Mononuclear cell (primary cell): ENCODE results near the gene ARID3A. TPM values are rescaled to one million over a fixed set of nuclear protein-coding genes. Genes with fewer than 3 reads are reported as not detected.

Experiments
- H3K27me3 ChIP-seq: 2 replicates; pipeline ENCODE4 v1.6.0; 2011; ENCODE audit warnings: low read length, control low read depth; ENCODE audit not compliant: insufficient read depth
- H3K4me1 ChIP-seq: 2 replicates; pipeline ENCODE4 v1.5.1; 2011; ENCODE audit warnings: mild to moderate bottlenecking, low read length, control low read depth; ENCODE audit not compliant: insufficient read depth
- H3K4me3 ChIP-seq: 2 replicates; pipeline ENCODE4 v1.5.1; 2011; ENCODE audit warnings: mild to moderate bottlenecking, low read length, moderate library complexity
- H3K9me3 ChIP-seq: 2 replicates; pipeline ENCODE4 v1.5.1; 2011; ENCODE audit warnings: low read depth, mild to moderate bottlenecking, control low read depth, low read length
- total RNA-seq: library from RNA; depleted of rRNA; stranded (reverse); fragments of >200 nt; gene quantifications from one replicate; pipeline ENCODE4 v1.2.3, GENCODE V29; 2012

ARID3A gene
- total RNA-seq, 1 donor, result 8.0 TPM

DNA sequence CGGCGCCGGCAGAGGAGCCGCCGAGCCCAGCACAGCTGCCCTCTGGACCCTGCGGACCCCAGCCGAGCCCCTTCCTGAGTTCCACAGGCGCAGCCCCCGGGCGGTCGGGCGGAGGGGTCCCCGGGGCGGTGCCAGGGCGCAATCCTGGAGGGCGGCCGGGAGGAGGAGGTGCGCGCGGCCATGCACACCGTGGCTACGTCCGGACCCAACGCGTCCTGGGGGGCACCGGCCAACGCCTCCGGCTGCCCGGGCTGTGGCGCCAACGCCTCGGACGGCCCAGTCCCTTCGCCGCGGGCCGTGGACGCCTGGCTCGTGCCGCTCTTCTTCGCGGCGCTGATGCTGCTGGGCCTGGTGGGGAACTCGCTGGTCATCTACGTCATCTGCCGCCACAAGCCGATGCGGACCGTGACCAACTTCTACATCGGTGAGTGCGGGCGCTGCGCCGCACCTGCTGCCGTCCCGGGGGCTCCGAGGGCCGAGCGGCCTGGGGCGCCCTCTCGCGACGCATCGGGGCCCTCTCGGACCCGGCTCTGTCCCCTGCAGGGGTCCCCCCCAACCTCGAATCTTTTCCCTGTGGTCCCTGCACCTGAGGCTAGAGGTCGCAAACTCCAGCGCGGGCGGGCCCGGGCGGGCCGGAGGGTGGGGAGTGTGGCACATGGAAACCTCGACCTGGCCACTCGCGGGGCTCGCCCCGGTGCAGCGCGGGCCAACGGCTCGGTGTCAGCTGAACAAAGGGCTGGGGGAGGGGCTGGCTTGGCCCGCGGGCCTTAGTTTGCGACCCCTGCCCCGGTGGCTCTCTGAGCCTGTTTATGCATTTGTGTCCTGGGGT, 8.3 kb upstream of the ARID3A start, which contains the start of gene KISS1R:
KISS1R (plus strand) TSS at position 11 of the 829 bp plus-strand sequence; CDS start at position 181, 170 bp downstream.
- Histone ChIP-seq H3K9me3 (no peaks in the 10 kb centered on the region), H3K4me1 (peaks cover 60% of the 10 kb centered on the region), H3K27me3 (peaks cover 34% of the 10 kb centered on the region), H3K4me3 (peak within 1 kb of the TSS; percentile 23)

DNA sequence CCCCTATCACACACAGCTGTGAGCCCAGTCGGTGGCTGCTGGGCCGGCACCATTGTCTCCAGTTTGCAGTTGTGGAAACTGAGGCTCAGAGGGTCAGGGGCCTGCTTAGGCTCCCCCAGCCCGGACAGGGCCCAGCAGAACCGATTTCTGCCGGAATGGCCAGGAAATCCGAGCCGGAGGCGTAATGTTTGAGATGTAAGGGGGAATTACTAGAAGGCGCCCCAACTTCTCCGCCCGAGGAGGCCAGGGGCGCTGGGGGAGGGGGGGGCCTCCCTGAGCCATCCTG, 7.7 kb upstream of the ARID3A start:
- Histone ChIP-seq H3K9me3 (no peaks in the 10 kb centered on the region), H3K4me1 (peaks cover 60% of the 10 kb centered on the region), H3K4me3 (no peak overlapping the region), H3K27me3 (peaks cover 34% of the 10 kb centered on the region)

DNA sequence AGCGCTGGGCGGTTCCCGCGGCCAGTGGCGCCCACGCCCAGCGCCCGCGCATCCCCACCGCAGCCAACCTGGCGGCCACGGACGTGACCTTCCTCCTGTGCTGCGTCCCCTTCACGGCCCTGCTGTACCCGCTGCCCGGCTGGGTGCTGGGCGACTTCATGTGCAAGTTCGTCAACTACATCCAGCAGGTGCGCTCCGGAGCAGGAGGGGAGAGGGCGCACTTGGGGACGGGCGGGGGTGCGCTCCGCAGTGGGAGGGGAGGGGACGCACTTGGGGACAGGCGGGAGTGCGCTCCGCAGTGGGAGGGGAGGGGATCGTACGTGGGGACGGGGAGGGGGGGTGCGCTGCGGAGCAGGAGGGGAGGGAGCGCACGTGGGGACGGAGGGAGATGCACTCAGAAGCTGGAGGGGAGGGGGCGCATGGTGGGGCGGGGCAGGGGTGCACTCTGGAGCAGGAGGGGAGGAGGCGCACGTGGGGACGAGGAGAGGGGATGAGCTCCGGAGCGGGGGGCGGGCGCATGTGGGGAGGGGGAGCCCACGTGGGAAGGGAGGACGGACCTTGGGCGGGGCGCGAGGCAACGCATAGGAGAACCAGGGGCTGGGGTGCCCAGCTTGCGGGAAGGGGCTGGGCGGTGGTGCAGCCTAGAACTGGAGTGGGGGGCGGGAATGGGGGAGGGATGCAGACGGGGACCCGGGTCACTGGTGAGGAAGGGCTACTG, 7.2 kb upstream of the ARID3A start:
- peaks cover 34% of the 10 kb centered on the region for H3K27me3 ChIP-seq
- peaks cover 59% of the 10 kb centered on the region for H3K4me1 ChIP-seq
- no peak overlapping the region for H3K4me3 ChIP-seq
- no peaks in the 10 kb centered on the region for H3K9me3 ChIP-seq

DNA sequence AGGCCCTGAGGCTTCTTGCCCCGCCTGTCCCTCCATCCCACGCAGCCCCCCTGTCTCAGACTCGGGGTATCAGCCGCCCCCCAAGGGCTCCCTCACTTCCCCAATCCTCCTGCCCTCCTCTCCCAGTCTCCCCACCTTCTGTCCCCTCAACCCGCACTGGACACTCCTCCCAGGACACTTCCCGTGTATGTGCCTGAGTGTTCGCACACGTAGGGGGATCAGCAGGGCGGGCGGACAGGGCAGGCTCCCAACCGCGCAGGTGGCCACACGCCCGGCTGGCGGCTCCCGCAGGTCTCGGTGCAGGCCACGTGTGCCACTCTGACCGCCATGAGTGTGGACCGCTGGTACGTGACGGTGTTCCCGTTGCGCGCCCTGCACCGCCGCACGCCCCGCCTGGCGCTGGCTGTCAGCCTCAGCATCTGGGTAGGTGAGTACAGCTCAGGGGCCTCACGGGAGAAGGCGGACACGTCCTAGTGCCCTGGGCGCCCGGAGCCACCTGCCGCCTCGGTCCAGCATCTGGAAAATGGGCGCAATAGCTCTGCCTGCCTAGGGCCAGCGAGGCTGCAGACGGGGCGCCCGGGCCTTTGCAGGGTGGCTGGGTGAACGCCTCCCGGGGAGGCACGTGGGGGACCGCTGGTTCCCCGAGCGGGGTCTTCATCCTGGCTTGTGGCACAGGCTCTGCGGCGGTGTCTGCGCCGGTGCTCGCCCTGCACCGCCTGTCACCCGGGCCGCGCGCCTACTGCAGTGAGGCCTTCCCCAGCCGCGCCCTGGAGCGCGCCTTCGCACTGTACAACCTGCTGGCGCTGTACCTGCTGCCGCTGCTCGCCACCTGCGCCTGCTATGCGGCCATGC, 6.4 kb upstream of the ARID3A start:
- Histone ChIP-seq H3K27me3 (peaks cover 34% of the 10 kb centered on the region), H3K4me1 (peaks cover 59% of the 10 kb centered on the region), H3K4me3 (peak overlapping the region; percentile 25)

DNA sequence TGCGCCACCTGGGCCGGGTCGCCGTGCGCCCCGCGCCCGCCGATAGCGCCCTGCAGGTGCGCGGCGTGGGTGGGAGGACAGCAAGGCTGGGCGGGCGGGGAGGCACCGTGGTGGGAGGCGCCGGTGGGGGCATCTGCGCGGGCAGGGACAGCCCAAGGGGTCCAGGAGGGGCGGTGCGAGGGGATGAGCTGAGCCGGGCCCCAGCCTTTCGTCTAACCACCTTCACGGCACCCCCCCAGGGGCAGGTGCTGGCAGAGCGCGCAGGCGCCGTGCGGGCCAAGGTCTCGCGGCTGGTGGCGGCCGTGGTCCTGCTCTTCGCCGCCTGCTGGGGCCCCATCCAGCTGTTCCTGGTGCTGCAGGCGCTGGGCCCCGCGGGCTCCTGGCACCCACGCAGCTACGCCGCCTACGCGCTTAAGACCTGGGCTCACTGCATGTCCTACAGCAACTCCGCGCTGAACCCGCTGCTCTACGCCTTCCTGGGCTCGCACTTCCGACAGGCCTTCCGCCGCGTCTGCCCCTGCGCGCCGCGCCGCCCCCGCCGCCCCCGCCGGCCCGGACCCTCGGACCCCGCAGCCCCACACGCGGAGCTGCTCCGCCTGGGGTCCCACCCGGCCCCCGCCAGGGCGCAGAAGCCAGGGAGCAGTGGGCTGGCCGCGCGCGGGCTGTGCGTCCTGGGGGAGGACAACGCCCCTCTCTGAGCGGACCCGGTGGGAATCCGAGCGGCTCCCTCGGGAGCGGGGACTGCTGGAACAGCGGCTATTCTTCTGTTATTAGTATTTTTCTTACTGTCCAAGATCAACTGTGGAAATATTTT, 5.6 kb upstream of the ARID3A start:
- Histone ChIP-seq H3K4me3 (peak overlapping the region; percentile 25), H3K9me3 (no peaks in the 10 kb centered on the region), H3K27me3 (peaks cover 34% of the 10 kb centered on the region), H3K4me1 (peaks cover 61% of the 10 kb centered on the region)

More for the DNA sequence above, 6.4 kb upstream of the ARID3A start:
- H3K9me3 ChIP-seq, result no peaks in the 10 kb centered on the region

DNA sequence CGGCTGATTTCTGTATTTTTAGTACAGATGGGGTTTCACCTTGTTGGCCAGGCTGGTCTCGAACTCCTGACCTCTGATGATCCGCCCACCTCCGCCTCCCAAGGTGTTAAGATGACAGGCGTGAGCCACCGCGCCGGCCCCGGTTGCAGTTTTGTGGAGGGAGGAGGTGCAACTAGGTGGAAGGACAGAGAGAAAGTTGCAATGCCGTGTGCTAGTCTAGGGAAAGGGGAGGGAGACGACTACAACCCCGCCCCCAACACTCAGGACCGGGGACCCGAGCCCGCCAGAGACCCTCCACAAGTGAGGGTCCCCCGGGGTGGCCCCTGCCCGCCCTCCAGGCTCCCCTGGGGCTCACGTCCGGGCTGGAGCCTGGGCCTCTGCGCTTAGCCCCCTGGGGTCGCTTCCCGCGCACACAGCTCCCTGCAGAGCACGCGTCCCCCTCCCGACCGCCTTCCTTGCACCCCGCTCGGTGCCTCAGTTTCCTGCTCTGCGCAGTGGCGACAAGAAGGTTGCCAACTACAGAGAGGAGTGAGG, 1.2 kb upstream of the ARID3A start:
- no peaks in the 10 kb centered on the region for H3K9me3 ChIP-seq
- H3K27me3 ChIP-seq, result peaks cover 12% of the 10 kb centered on the region
- H3K4me3 ChIP-seq, result peak overlapping the region; percentile 88
- peaks cover 47% of the 10 kb centered on the region for H3K4me1 ChIP-seq

DNA sequence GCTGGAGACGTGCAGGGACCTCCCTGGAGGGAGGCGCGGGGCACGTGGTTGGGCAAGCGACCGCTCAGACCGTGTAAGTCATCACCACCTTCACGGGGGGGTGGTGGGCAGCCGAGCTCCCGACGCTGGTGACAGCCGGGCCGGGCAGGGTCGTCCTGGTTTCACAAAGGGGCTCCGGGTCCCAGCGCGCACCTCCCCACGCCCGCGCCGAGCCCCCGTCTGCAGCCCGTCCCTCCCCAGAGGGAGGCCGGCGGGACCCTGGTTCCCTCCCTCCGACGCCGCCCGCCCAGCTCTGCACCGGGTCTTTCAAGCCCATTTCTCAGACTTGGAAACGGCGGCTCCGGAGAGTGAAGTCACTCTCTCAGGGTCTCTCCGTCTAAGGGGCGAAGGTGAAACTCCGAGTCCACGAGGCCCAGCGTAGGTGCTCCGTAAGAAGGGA, 729 bp upstream of the ARID3A start:
- H3K4me1 ChIP-seq, result peaks cover 42% of the 10 kb centered on the region
- H3K9me3 ChIP-seq, result no peaks in the 10 kb centered on the region
- peak overlapping the region; percentile 88 for H3K4me3 ChIP-seq
- peaks cover 7% of the 10 kb centered on the region for H3K27me3 ChIP-seq

DNA sequence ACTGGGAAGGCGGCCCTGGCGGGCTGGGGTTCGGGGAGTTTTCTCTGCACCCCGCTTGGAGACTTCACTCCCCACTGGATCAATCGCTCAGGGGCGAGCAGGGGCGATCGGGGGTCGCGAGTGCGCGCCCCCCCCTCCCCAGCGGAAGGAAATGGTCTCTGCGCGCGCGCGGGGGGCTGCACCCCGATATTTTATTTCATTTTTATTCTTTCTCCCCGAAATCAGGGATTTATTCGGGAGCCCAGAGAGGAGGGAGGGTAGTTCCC, 421 bp downstream of the ARID3A start:
- Histone ChIP-seq H3K4me3 (peak overlapping the region; percentile 88), H3K27me3 (no peaks in the 10 kb centered on the region), H3K4me1 (peaks cover 30% of the 10 kb centered on the region), H3K9me3 (no peaks in the 10 kb centered on the region)

DNA sequence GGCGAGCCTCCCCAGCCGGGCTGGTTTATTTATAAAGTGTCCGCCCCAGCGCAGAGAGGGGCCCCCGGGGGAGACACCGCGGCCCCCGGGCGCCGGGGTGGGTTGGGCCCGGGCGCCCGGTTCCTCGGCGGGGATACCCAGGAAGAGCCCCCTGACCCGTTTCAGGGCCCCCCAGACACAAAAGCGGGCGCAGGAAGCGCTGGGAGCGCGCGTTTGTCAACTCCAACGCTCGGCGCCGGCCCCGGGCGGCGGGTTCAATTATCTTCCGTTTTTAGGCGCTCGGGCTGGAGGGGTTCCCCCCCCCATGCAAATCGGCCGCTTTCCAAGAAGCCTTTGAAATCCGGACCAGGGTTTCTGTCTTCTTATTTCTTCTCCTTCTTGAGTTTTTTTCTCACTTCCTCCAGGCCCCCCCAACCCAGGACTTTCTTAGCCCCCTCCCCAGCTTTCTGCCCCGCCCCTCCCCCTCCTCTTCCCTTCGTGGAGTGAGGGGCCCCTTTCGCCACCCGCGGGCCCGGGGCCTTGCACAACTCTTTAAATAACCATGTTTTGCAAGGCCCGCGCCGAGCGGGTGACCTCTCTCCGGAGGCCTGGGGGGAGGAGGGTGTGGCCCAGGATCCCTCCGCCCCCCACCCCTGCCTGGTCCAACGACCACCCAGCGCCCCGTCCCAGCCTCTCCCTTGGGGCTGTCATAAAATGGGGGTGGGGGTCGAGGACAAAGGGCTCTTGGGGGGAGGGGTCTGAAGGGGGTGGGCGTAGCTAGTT, 935 bp downstream of the ARID3A start:
- H3K4me1 ChIP-seq, result peaks cover 30% of the 10 kb centered on the region
- H3K27me3 ChIP-seq, result no peaks in the 10 kb centered on the region
- no peaks in the 10 kb centered on the region for H3K9me3 ChIP-seq
- H3K4me3 ChIP-seq, result peak overlapping the region; percentile 88

DNA sequence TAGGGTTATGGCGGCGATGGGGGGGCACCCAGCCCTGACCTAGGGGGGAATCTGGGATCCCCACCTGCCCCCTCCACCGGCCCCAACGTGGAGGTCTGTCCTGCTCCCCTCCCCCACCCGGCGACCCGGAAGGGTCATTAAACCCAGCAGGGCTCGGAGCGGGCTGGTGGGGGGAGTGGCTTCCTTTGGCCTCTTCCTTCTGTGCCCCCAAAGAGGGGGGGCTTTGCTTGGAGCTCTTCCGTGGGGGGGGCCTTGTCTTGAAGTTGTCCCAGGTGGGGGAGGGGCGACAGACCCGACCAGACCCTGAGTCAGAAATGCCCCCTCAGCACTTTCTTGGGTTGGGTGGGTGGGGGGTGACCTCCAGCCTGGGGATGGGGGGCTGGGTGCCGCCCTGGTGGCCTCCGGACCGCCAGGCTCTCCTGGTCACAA, 1.5 kb downstream of the ARID3A start:
- Histone ChIP-seq H3K4me1 (peaks cover 36% of the 10 kb centered on the region), H3K9me3 (no peaks in the 10 kb centered on the region), H3K27me3 (no peaks in the 10 kb centered on the region), H3K4me3 (peak overlapping the region; percentile 29)

DNA sequence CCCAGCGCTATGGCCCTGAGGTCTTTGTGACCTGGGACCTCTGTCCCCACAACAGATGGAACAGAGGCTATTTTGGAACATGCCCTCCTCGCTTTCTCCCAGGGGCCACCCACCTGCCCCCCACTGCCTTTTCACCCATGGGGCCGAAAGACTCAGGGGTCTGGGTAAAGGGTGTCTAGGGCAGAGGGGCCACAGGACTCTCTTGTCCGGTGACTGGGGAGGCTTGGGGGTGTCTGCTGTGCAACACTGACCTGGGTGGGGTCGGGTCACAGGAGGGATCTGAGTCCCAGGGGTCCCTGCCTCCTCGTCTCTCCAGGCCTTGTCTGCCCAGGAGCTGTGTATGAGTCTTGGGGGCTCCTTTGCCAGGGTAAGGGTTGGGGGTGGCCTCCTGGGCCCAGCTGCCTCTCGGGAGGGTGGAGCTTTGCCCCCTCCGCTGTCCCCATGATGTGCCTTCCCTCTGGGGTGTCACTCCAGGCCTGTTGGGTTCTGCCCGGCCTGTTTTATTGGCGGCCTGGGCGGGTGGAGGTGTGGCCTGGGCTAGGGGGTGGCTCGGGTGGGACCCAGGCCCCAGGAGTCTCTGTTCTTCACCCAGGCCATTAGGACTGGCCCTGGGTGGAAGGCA, 2.1 kb downstream of the ARID3A start:
- Histone ChIP-seq H3K4me3 (peak overlapping the region; percentile 2), H3K27me3 (no peaks in the 10 kb centered on the region), H3K9me3 (no peaks in the 10 kb centered on the region), H3K4me1 (peaks cover 42% of the 10 kb centered on the region)

DNA sequence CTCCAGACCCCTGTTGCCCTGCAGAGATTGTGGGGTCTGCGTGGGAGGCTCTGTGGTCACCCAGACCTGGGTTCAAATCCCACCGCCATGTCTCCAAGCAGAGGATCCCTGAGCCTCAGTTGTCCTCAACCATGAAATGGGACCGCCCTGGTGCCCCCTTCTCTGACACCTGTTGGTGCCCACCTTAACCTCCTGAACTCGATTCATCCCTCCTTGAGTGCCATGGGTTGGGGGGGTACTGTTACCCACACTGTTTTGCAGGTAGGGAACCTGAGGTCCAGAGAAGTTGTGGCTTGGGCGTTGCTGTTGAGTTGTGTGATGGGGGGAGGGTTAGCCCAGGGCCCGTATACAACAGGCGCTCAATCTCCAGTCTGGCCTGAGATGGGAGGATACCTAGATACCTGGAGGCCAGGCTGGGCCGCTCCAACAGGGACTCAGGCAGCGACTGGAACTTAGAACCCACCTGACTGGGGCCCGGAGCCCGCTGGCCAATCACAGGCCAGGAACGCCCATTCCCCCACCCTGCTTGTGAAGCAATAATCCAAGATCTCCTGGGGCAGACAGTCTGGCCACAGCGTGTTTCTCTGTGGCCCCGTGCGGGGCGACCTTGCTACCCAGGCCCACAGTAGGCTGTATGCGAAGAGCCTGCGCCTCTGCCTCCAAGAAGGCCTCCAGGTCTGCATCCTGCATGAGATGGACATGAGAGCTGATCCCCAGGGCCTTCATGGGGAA, 2.8 kb downstream of the ARID3A start:
- Histone ChIP-seq H3K4me1 (peaks cover 48% of the 10 kb centered on the region), H3K9me3 (no peaks in the 10 kb centered on the region), H3K4me3 (no peak overlapping the region), H3K27me3 (no peaks in the 10 kb centered on the region)
